Measurements from ENCODE around the gene KIZ.

- TF ChIP-seq REST (IDR thresholded peaks at IDR 0.05; ENCODE audit: insufficient read depth in 1 of 2, low read depth in 2 of 2, low read length in 2 of 2) = no peak
- TF ChIP-seq POLR2AphosphoS5 (IDR thresholded peaks at IDR 0.05; ENCODE audit: low read depth, low read length) = no peak
Observed at GRCh38 chr20:21269772-21270171, 143.9 kb downstream of the KIZ start.

Data from PFSK-1 (cell line).